ENCODE measurements around the gene GPC3.

Gene GPC3

DNA sequence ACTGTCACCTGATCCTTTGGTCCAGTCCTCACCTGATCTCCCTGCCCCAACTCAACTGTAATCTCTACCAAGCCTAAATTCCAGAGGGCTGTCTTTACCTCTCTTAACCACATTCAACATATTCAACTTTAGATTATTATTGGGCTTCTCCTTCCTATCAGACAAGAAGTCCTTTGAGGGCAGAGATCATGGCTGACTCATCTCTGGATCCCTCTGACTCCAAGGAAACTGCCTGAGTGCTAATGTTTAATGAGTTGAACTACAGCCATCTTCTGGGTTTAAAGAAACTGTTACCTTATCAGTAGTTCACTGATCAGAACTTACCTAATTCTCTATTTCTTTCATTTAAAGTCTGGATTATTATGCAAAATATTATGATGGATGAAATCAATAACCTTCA lies 135.7 kb downstream of the GPC3 start:
- DNase-seq (ENCODE audit: low read depth) = peak; percentile 22
- TF ChIP-seq, protein P1, sequence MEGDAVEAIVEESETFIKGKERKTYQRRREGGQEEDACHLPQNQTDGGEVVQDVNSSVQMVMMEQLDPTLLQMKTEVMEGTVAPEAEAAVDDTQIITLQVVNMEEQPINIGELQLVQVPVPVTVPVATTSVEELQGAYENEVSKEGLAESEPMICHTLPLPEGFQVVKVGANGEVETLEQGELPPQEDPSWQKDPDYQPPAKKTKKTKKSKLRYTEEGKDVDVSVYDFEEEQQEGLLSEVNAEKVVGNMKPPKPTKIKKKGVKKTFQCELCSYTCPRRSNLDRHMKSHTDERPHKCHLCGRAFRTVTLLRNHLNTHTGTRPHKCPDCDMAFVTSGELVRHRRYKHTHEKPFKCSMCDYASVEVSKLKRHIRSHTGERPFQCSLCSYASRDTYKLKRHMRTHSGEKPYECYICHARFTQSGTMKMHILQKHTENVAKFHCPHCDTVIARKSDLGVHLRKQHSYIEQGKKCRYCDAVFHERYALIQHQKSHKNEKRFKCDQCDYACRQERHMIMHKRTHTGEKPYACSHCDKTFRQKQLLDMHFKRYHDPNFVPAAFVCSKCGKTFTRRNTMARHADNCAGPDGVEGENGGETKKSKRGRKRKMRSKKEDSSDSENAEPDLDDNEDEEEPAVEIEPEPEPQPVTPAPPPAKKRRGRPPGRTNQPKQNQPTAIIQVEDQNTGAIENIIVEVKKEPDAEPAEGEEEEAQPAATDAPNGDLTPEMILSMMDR (conservative IDR thresholded peaks at IDR 0.05; ENCODE audit: control insufficient read depth, insufficient read depth, low read depth, low read length) = no peak
- no peak overlapping the region for H3K4me3 ChIP-seq (ENCODE audit: control insufficient read depth, low read depth, low read length)

DNA sequence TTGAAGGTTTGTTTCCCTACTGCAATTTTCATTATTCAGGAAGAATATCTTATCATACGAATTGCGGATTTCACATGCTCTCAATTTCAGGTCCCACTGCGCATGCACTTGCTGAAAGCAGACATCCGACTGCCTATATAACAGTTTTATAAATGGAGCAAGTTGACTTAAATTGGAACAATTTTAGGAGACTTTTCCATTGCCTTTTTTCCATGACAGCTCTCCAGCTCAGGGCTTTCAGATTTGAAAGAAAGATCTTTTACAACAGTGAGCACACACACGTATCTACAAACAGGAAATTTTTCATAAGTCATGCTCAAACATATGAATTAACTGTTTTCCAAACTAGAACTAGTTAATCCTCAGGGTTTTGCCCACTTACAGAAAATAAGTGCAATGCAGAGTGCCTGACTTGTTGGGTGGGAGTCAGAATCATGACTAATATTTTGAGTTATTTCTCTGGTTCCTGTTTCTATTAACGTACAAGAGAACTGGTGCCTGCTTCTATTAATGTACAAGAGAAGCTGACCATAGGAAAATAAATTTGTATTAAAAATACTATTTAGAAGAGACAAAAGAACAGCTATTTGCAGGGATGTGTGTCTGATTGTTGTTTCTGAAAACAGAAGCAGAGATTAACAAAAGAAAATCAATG lies 137.9 kb downstream of the GPC3 start:
- no peak for DNase-seq (ENCODE audit: low read depth)
- TF ChIP-seq, protein P1 (conservative IDR thresholded peaks at IDR 0.05; ENCODE audit: control insufficient read depth, insufficient read depth, low read depth, low read length) = no peak
- no peak overlapping the region for H3K4me3 ChIP-seq (ENCODE audit: control insufficient read depth, low read depth, low read length)

DNA sequence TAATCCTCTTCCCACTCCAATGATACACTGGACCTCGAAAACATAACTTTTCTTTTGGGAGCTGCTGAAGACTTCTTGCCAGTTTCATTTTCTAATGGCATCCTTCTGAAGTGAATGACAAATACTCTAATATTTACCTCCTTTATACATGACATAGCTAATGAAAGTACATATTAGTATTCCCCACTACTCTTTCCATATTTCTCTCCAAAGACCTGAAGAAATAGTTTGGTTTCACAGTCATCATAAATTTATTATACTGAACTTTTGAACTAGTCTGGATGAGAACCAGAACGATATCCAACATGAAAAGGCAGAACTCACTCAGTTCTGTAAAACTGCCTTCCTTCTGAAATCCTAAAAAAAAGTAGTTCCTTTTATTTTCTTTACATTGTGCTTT lies 139.1 kb downstream of the GPC3 start:
- DNase-seq (ENCODE audit: low read depth) = no peak
- no peak overlapping the region for H3K4me3 ChIP-seq (ENCODE audit: control insufficient read depth, low read depth, low read length)
- TF ChIP-seq, protein P1 (conservative IDR thresholded peaks at IDR 0.05; ENCODE audit: control insufficient read depth, insufficient read depth, low read depth, low read length) = no peak

DNA sequence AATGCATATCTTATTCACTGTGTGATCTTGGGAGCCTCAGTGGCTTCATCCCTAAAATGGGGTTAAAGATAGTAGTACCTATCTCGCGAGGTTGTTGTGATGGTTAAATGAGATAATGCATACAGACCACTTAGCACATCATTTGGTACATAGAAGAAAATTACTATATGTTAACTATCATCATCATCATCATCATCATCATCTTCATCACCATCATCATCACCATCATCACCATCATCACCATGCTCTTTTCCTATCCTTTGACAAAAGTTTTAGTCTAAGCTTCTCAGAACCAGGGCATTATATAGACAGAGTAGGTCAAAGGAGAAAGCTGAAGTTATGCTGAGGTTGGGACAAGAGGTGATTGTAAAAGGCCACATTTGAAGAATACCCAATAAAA lies 145.0 kb downstream of the GPC3 start:
- TF ChIP-seq, protein P1 (conservative IDR thresholded peaks at IDR 0.05; ENCODE audit: control insufficient read depth, insufficient read depth, low read depth, low read length) = no peak
- no peak for DNase-seq (ENCODE audit: low read depth)
- no peak overlapping the region for H3K4me3 ChIP-seq (ENCODE audit: control insufficient read depth, low read depth, low read length)

DNA sequence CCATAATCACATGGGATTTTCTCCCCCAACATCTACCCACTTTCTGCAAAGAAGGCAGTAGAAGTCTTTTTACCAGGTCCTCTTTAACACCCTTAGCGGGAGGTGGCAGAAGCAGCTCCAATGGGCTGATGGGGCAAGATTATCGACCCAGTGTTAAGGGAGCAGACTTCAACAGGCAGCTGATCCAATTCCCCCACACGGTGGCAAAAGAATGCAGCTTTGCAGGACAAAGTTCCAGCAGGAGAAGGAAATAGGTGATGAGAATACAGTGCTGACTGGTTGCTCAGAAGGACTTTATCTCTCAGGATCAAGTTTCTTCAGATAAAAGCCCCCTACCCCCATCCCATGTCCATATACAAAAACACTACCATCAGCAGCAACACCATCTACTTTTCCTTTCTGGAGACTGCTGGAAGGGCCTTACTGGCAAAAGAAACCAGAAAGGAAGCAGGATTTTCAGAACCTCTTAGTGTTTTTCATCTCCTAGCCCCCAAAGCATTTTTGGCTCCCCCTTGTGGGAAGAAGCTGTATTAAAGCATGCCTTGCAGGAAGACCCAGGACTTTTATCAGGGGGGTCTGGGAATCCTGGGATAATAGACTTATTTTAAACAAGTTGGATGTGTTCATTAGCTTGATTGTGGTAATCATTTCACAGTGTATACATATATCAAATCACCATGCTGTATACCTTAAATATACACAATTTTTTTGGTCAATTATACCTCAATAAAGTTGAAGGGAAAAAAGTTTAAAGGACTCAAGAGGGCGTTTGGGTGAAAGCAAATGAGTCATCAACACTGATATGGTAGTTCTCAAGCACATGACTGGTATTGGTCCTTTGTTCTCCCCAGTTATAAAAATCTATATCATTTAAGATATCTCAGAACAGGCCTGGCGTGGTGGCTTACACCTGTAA lies 146.4 kb downstream of the GPC3 start:
- no peak overlapping the region for H3K4me3 ChIP-seq (ENCODE audit: control insufficient read depth, low read depth, low read length)
- DNase-seq (ENCODE audit: low read depth) = peak; percentile 45
- TF ChIP-seq, protein P1 (conservative IDR thresholded peaks at IDR 0.05; ENCODE audit: control insufficient read depth, insufficient read depth, low read depth, low read length) = peak; percentile 72

DNA sequence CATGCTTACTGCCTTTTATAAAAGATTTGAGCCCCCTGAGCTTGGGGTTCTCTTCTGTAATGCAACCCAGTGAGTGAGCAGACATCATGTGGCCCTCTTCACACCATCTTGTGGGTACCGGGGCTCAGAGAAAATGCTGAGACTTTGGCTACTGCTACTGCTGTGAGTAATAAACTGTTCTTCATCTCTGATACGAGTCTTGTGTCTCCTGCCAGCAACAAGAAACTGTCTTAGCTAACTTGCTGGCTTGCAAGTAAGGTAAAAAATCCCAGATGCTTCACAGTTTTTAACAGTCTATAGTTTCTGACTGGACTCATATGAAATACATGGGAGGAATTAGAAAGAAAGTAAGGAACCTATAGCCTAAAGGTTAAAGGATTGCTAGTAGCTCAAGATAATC lies 148.3 kb downstream of the GPC3 start:
- no peak for DNase-seq (ENCODE audit: low read depth)
- no peak overlapping the region for H3K4me3 ChIP-seq (ENCODE audit: control insufficient read depth, low read depth, low read length)
- TF ChIP-seq, protein P1 (conservative IDR thresholded peaks at IDR 0.05; ENCODE audit: control insufficient read depth, insufficient read depth, low read depth, low read length) = no peak
